Measurements from ENCODE around the gene RIMS3. TPM values are rescaled to one million over a fixed set of nuclear protein-coding genes. Genes with fewer than 3 reads are reported as not detected.

The RIMS3 gene
- polyA plus RNA-seq, 1 experiment, result 0.33 TPM

GRCh38 chr1:40710581-40711315 lies 45.3 kb upstream of the RIMS3 start:
- H3K27me3 ChIP-seq (ENCODE audit: control insufficient read depth, insufficient read depth, low read length), result no peaks in the 10 kb centered on the region
- no peak for DNase-seq (ENCODE audit: low read depth, low spot score)
- H3K9me3 ChIP-seq (ENCODE audit: control insufficient read depth, insufficient read depth, low read length), result no peaks in the 10 kb centered on the region
- ChIA-PET POLR2A (interaction anchor here (1.2 to 3.3 kb wide), 2 partner anchors 19 kb away, joined by 4 to 18 read pairs; partner anchors contain the start of gene NFYC), CTCF (interaction anchor here (1.0 kb wide), 1 partner anchor 238 kb away, joined by 9 read pairs; no protein-coding TSS in a partner anchor)
- peak overlapping the region; percentile 69 for H3K4me3 ChIP-seq (ENCODE audit: low read depth, low read length)
- TF ChIP-seq CTCF (IDR thresholded peaks at IDR 0.05; ENCODE audit: low read depth, low read length), result no peak
- peak overlapping the region; percentile 31 for H3K27ac ChIP-seq (ENCODE audit: low read depth, low read length)

DNA sequence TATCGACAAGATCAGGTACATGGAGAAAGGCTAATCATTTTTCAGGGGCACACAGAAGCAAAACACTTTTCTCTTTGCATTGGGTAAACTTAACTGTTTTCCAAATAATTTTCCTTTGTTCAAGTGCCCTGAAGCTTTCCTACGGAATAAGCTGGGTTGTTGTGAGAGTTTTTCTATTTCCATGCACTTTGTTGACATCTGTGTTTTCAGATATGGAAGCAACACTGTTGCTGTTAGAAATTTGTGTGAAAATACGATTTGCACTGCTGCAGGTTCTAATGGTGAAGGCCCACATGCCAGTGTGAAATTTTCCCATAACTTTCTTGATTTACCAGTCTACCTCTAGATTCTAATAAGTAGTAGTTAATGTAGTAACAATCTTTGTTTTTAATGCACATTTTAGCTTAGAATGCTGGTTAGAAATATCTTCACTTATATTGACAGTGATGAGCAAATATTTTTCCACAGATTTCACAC lies 44.4 kb upstream of the RIMS3 start:
- POLR2A ChIA-PET, result interaction anchor here (3.3 kb wide), 1 partner anchor 18 kb away, joined by 18 read pairs; the partner anchor contains the start of gene NFYC
- H3K27ac ChIP-seq (ENCODE audit: low read depth, low read length), result no peak overlapping the region
- no peaks in the 10 kb centered on the region for H3K27me3 ChIP-seq (ENCODE audit: control insufficient read depth, insufficient read depth, low read length)
- no peak for DNase-seq (ENCODE audit: low read depth, low spot score)
- peak overlapping the region; percentile 69 for H3K4me3 ChIP-seq (ENCODE audit: low read depth, low read length)
- CTCF ChIA-PET, result interaction anchor here (0.9 to 1.3 kb wide), 3 partner anchors 140 to 239 kb away, joined by 3 to 9 read pairs (median 4); no protein-coding TSS in a partner anchor
- no peak for TF ChIP-seq CTCF (IDR thresholded peaks at IDR 0.05; ENCODE audit: low read depth, low read length)
- no peaks in the 10 kb centered on the region for H3K9me3 ChIP-seq (ENCODE audit: control insufficient read depth, insufficient read depth, low read length)

- no peaks in the 10 kb centered on the region for H3K9me3 ChIP-seq (ENCODE audit: control insufficient read depth, insufficient read depth, low read length)
- no peaks in the 10 kb centered on the region for H3K27me3 ChIP-seq (ENCODE audit: control insufficient read depth, insufficient read depth, low read length)
- peak overlapping the region; percentile 81 for H3K27ac ChIP-seq (ENCODE audit: low read depth, low read length)
- ChIA-PET POLR2A (interaction anchor here (3.3 kb wide), 1 partner anchor 18 kb away, joined by 18 read pairs; the partner anchor contains the start of gene NFYC), CTCF (interaction anchor here (0.9 to 1.3 kb wide), 3 partner anchors 18 to 176 kb away, joined by 3 to 4 read pairs (median 3); no protein-coding TSS in a partner anchor)
- H3K4me3 ChIP-seq (ENCODE audit: low read depth, low read length), result peak overlapping the region; percentile 69
- no peak for TF ChIP-seq CTCF (IDR thresholded peaks at IDR 0.05; ENCODE audit: low read depth, low read length)
- DNase-seq (ENCODE audit: low read depth, low spot score), result peak; percentile 90
Observed at GRCh38 chr1:40709100-40709801, 43.8 kb upstream of the RIMS3 start.

DNA sequence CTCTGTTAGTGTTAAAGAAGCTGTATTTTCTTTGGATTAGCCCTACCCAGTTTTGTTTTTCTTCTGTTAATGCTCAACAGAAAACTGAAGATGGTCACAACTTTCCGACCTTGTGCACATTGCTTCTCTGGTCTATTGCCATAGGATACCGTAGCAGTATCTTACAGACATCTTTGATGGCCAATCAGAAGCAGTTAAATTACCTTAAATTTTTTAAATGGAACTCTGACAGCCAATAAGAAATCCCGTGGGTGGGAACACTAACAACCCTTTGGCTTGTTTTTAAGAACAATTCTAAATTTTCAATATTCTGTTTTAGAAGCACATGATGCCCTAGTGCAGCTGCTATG lies 43.2 kb upstream of the RIMS3 start:
- Histone ChIP-seq H3K4me3 (ENCODE audit: low read depth, low read length) (peak overlapping the region; percentile 69), H3K27me3 (ENCODE audit: control insufficient read depth, insufficient read depth, low read length) (no peaks in the 10 kb centered on the region), H3K9me3 (ENCODE audit: control insufficient read depth, insufficient read depth, low read length) (no peaks in the 10 kb centered on the region), H3K27ac (ENCODE audit: low read depth, low read length) (peak overlapping the region; percentile 81)
- ChIA-PET CTCF (interaction anchor here (0.9 to 1.3 kb wide), 3 partner anchors 18 to 175 kb away, joined by 3 to 4 read pairs (median 3); no protein-coding TSS in a partner anchor), POLR2A (interaction anchor here (3.3 kb wide), 1 partner anchor 17 kb away, joined by 18 read pairs; the partner anchor contains the start of gene NFYC)
- DNase-seq (ENCODE audit: low read depth, low spot score), result peak; percentile 70
- TF ChIP-seq CTCF (IDR thresholded peaks at IDR 0.05; ENCODE audit: low read depth, low read length), result no peak

Measured in AG04450 (cell line).